ENCODE measurements around the gene NSMF.

The NSMF gene

DNA sequence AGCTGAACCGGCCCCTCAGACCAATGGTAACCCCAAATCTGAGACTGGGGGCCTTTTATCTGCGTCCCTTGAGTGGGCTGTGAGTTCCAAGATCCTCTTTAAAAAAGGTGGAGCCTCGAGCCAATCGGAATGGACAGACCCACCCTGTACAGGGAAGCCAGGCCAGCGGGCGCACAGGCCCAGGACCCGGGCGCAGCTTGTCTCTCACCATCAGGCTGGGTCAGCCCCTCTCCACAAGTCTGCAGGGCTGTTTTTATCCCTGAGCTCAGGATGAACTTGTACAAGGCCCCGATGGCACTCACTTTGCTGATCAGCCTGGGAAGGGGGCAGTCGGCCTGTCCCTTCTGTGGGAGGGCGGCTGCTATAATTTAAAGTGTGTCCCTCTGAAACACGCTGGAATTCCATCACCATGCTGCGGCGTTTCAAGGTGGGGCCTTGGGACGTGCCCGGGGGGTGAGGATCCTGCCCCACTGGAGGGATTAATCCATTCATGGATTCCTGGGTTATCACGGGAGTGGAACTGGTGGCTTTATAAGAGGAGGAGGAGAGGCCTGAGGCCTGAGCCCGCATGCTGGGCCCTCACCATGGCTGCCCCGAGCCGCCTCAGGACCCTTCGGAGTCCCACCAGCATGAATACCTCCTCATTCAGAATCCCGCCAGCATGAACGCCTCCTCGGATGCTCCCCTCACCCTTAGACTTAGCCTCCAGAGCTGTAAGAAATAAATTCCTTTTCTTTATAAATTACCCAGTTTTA lies 50.3 kb downstream of the NSMF start:
- no peak for DNase-seq

- DNase-seq, result no peak
Observed at GRCh38 chr9:137407590-137408300, 51.4 kb downstream of the NSMF start.

- DNase-seq, result peak; percentile 68
Observed at GRCh38 chr9:137406876-137407589, 52.1 kb downstream of the NSMF start.

DNA sequence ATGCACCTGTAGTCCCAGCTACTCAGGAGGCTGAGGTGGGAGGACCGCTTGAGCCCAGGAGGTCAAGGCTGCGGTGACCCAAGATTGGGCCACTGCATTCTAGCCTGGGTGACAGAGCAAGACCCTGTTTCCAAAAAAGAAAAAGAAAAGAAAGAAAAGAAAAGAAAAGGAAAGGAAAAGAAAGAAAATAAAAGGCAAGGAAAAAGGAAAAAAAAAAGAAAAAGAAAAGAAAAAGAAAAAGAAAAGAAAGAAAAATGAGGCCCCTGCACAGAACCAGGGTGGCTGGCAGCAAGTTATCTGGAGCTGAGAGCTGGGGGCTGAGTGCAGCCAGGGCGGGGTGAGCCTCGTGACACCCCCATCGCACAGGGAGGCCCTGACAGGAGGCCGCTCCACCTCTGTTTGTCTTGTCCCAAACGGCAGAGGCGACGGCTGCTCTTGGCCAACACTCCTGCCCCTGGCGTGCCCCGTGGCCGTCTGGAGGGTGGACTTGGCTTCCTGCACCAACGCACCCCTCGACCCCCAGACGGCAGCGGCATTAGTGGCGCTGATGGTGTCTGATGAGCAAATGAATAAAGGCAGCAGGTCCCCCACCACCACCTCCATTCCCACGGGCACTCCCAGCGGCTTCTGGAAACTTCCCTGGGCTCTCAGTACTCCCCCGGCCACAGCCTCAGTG lies 52.9 kb downstream of the NSMF start:
- DNase-seq, result no peak

DNA sequence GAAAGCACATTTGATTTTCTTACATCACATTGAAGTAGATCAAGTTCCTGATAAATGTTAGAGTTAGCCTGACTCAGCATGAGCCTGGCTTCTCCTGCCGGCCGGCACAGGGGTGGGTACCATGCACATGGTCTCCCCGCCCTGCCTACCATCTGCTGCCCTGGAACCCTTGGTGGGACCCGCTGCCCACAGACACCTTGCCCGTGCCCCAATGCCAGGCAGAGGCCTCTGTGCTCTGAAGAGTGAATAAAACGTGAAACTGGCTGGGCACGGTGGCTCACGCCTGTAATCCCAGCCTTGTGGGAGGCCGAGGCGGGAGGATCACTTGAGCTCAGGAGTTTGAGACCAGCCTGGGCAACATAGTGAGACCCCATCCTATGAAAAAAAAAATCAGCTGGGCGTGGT lies 53.5 kb downstream of the NSMF start:
- no peak for DNase-seq

GRCh38 chr9:137404961-137405567 lies 54.1 kb downstream of the NSMF start:
- no peak for DNase-seq

- no peak for DNase-seq
Observed at GRCh38 chr9:137403269-137403668, 55.9 kb downstream of the NSMF start.

DNA sequence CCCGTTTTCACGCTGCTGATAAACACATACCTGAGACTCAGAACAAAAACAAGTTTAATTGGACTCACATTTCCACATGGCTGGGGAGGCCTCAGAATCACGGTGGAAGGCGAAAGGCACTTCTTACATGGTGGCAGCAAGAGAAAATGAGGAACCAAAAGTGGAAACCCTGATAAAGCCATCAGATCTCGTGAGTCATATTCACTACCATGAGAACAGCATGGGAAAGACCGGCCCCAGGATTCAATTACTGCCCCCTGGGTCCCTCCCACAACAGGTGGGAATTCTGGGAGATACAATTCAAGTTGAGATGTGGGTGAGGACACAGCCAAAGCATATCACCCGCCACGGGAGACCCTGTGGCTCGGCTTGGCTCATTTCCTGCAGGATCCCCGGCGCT lies 56.4 kb downstream of the NSMF start:
- no peak for DNase-seq

DNA sequence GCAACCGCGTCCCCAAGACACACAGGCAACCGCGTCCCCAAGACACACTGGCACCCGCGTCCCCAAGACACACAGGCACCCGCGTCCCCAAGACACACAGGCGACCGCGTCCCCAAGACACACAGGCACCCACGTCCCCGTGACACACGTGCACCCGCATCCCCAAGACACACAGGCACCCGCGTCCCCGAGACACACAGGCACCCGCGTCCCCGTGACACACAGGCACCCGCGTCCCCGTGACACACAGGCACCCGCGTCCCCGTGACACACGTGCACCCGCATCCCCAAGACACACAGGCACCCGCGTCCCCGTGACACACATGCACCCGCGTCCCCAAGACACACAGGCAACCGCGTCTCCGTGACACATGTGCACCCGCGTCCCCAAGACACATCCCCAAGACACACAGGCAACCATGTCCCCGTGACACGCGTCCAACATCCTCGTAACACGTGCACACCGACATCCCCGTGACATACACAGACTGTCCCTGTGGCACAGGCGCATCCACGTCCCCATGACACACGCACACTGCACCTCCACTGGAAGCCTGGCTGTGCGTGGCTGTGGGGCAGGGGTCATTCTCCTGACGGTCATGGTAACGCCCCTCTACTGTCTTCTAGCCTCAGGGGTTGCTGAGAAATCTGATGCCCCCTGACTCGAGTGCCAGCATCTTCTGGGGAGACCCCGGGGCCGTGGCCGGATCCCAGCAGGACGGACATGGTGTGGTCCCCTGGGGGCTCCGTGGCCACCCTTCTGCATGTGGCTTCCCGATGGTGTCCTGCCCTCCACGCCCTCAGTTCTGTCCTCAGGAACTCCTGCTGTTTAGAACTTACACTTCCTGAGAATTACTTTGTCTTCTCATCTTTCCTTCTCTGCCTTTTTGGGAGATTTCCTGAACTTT lies 60.3 kb downstream of the NSMF start:
- no peak for DNase-seq

- no peak for DNase-seq
Observed at GRCh38 chr9:137397675-137398423, 61.3 kb downstream of the NSMF start.

Measured in activated gamma-delta T cell treated with Interleukin-2 at 50 U/mL for 16 hours (primary cell).